ENCODE measurements around the gene STRA8.

The STRA8 gene

DNA sequence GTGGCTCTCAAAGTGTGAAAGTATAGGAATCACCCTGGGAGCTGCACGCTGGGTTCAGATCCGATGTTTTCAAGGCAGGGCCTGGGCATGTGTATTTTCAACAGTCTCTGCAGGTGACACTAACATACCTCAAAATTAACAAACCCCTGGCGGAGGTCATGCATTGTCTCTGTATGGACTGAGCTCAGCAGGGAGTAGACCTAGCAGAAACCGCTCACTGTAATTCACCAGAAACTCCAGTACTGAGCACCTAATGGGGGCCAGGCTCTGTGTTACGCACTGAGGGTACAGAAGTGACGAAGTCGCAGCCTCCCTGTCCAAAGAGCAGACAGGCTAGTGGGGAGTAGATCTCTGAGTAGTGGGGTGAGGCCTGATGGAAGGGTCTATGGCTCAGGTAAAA is 5.6 kb downstream of the STRA8 start:
- Histone ChIP-seq H3K9ac (ENCODE audit: low read length) (no peak overlapping the region), H2AFZ (ENCODE audit: low read length) (no peak overlapping the region), H3K9me3 (replicated peaks; ENCODE audit: insufficient read depth, low read length) (no peaks in the 10 kb centered on the region), H3K4me3 (ENCODE audit: low read length) (no peak overlapping the region), H3K36me3 (replicated peaks; ENCODE audit: insufficient read depth, low read length) (no peaks in the 10 kb centered on the region), H3K9me2 (replicated peaks; ENCODE audit: insufficient read depth, low read length) (no peaks in the 10 kb centered on the region), H3K4me1 (ENCODE audit: low read length) (peaks cover 17% of the 10 kb centered on the region), H3K4me2 (ENCODE audit: low read depth, low read length) (peak overlapping the region; percentile 42; the same call in 1 of the 2 replicates), H3K79me2 (ENCODE audit: low read length) (no peaks in the 10 kb centered on the region), H3F3A (ENCODE audit: insufficient read depth, low read length) (peaks cover 11% of the 10 kb centered on the region), H3K27me3 (replicated peaks; ENCODE audit: insufficient read depth, low read length) (no peaks in the 10 kb centered on the region), H4K20me1 (ENCODE audit: insufficient read depth, low read length) (no peaks in the 10 kb centered on the region), H3K27ac (ENCODE audit: low read length) (peak overlapping the region; percentile 46; the same call in 1 of the 2 replicates)
- no peak for TF ChIP-seq EZH2 (optimal IDR thresholded peaks at IDR 0.05; ENCODE audit: low read depth, low read length)
- TF ChIP-seq EZH2phosphoT487 (IDR thresholded peaks at IDR 0.05; ENCODE audit: low read length) = no peak
- no peak for DNase-seq

GRCh38 chr7:135240441-135240840 is 6.8 kb downstream of the STRA8 start:
- Histone ChIP-seq H2AFZ (ENCODE audit: low read length) (no peak overlapping the region), H3F3A (ENCODE audit: insufficient read depth, low read length) (peaks cover 11% of the 10 kb centered on the region), H3K36me3 (replicated peaks; ENCODE audit: insufficient read depth, low read length) (no peaks in the 10 kb centered on the region), H3K9me3 (replicated peaks; ENCODE audit: insufficient read depth, low read length) (no peaks in the 10 kb centered on the region), H4K20me1 (ENCODE audit: insufficient read depth, low read length) (no peaks in the 10 kb centered on the region), H3K79me2 (ENCODE audit: low read length) (no peaks in the 10 kb centered on the region), H3K4me1 (ENCODE audit: low read length) (peaks cover 17% of the 10 kb centered on the region), H3K4me3 (ENCODE audit: low read length) (no peak overlapping the region), H3K27ac (ENCODE audit: low read length) (peak overlapping the region; percentile 46; the same call in 1 of the 2 replicates), H3K27me3 (replicated peaks; ENCODE audit: insufficient read depth, low read length) (no peaks in the 10 kb centered on the region), H3K9me2 (replicated peaks; ENCODE audit: insufficient read depth, low read length) (no peaks in the 10 kb centered on the region), H3K9ac (ENCODE audit: low read length) (no peak overlapping the region), H3K4me2 (ENCODE audit: low read depth, low read length) (peak overlapping the region; percentile 42; the same call in 1 of the 2 replicates)
- TF ChIP-seq, protein P1, sequence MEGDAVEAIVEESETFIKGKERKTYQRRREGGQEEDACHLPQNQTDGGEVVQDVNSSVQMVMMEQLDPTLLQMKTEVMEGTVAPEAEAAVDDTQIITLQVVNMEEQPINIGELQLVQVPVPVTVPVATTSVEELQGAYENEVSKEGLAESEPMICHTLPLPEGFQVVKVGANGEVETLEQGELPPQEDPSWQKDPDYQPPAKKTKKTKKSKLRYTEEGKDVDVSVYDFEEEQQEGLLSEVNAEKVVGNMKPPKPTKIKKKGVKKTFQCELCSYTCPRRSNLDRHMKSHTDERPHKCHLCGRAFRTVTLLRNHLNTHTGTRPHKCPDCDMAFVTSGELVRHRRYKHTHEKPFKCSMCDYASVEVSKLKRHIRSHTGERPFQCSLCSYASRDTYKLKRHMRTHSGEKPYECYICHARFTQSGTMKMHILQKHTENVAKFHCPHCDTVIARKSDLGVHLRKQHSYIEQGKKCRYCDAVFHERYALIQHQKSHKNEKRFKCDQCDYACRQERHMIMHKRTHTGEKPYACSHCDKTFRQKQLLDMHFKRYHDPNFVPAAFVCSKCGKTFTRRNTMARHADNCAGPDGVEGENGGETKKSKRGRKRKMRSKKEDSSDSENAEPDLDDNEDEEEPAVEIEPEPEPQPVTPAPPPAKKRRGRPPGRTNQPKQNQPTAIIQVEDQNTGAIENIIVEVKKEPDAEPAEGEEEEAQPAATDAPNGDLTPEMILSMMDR (IDR thresholded peaks at IDR 0.05; ENCODE audit: low read length) = no peak
- TF ChIP-seq EZH2phosphoT487 (IDR thresholded peaks at IDR 0.05; ENCODE audit: low read length) (no peak), EZH2 (optimal IDR thresholded peaks at IDR 0.05; ENCODE audit: low read depth, low read length) (no peak)
- DNase-seq = no peak

GRCh38 chr7:135242096-135242684 is 8.6 kb downstream of the STRA8 start:
- TF ChIP-seq EZH2 (optimal IDR thresholded peaks at IDR 0.05; ENCODE audit: low read depth, low read length) (no peak), EZH2phosphoT487 (IDR thresholded peaks at IDR 0.05; ENCODE audit: low read length) (no peak)
- TF ChIP-seq, protein P1 (IDR thresholded peaks at IDR 0.05; ENCODE audit: low read length) = no peak
- Histone ChIP-seq H3K4me3 (ENCODE audit: low read length) (no peak overlapping the region), H2AFZ (ENCODE audit: low read length) (no peak overlapping the region)

More at GRCh38 chr7:135242096-135242684, 8.6 kb downstream of the STRA8 start:
- Histone ChIP-seq H4K20me1 (ENCODE audit: insufficient read depth, low read length) (no peaks in the 10 kb centered on the region), H3K27ac (ENCODE audit: low read length) (no peak overlapping the region), H3K79me2 (ENCODE audit: low read length) (no peaks in the 10 kb centered on the region), H3K4me1 (ENCODE audit: low read length) (peaks cover 17% of the 10 kb centered on the region), H3K9ac (ENCODE audit: low read length) (no peak overlapping the region), H3K4me2 (ENCODE audit: low read depth, low read length) (no peak overlapping the region), H3F3A (ENCODE audit: insufficient read depth, low read length) (peaks cover 11% of the 10 kb centered on the region), H3K27me3 (replicated peaks; ENCODE audit: insufficient read depth, low read length) (no peaks in the 10 kb centered on the region), H3K9me2 (replicated peaks; ENCODE audit: insufficient read depth, low read length) (no peaks in the 10 kb centered on the region), H3K36me3 (replicated peaks; ENCODE audit: insufficient read depth, low read length) (no peaks in the 10 kb centered on the region), H3K9me3 (replicated peaks; ENCODE audit: insufficient read depth, low read length) (no peaks in the 10 kb centered on the region)
- DNase-seq = no peak

Measured in MM.1S (cell line).